ENCODE results near the gene ALG1L2.
"Not testable (repeated sequence)": the region's sequence is repeated elsewhere in the genome, so short reads cannot be mapped to it uniquely, and the experiment has no call there.

GRCh38 chr3:130102545-130102944 lies 20.9 kb downstream of the ALG1L2 start:
- not testable (repeated sequence) for TF ChIP-seq POLR2A (IDR thresholded peaks at IDR 0.05; ENCODE audit: low read depth)
- TF ChIP-seq, protein P1, sequence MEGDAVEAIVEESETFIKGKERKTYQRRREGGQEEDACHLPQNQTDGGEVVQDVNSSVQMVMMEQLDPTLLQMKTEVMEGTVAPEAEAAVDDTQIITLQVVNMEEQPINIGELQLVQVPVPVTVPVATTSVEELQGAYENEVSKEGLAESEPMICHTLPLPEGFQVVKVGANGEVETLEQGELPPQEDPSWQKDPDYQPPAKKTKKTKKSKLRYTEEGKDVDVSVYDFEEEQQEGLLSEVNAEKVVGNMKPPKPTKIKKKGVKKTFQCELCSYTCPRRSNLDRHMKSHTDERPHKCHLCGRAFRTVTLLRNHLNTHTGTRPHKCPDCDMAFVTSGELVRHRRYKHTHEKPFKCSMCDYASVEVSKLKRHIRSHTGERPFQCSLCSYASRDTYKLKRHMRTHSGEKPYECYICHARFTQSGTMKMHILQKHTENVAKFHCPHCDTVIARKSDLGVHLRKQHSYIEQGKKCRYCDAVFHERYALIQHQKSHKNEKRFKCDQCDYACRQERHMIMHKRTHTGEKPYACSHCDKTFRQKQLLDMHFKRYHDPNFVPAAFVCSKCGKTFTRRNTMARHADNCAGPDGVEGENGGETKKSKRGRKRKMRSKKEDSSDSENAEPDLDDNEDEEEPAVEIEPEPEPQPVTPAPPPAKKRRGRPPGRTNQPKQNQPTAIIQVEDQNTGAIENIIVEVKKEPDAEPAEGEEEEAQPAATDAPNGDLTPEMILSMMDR (IDR thresholded peaks at IDR 0.05): not testable (repeated sequence)

All from esophagus muscularis mucosa (tissue), 3 donors.